Measurements from ENCODE around the gene ACTR6. TPM values are rescaled to one million over a fixed set of nuclear protein-coding genes. Genes with fewer than 3 reads are reported as not detected.

Gene ACTR6
- total RNA-seq, 2 donors from 2014 or later = 10.3 to 32.6 TPM

GRCh38 chr12:100163416-100164152 lies 37.0 kb upstream of the ACTR6 start:
- H3K9me3 ChIP-seq = no peaks in the 10 kb centered on the region
- 17% methylated on average over 16 of the region's 16 CpGs for WGBS
- H3K27ac ChIP-seq = no peak overlapping the region
- no peak overlapping the region for H3K4me3 ChIP-seq
- intact Hi-C loops (cut with DNase I) = no loop called here
- H3K4me1 ChIP-seq (replicated peaks) = no peaks in the 10 kb centered on the region
- H3K36me3 ChIP-seq = no peaks in the 10 kb centered on the region
- peak; percentile 77 for DNase-seq (ENCODE audit: low spot score)
- TF ChIP-seq, protein P1, sequence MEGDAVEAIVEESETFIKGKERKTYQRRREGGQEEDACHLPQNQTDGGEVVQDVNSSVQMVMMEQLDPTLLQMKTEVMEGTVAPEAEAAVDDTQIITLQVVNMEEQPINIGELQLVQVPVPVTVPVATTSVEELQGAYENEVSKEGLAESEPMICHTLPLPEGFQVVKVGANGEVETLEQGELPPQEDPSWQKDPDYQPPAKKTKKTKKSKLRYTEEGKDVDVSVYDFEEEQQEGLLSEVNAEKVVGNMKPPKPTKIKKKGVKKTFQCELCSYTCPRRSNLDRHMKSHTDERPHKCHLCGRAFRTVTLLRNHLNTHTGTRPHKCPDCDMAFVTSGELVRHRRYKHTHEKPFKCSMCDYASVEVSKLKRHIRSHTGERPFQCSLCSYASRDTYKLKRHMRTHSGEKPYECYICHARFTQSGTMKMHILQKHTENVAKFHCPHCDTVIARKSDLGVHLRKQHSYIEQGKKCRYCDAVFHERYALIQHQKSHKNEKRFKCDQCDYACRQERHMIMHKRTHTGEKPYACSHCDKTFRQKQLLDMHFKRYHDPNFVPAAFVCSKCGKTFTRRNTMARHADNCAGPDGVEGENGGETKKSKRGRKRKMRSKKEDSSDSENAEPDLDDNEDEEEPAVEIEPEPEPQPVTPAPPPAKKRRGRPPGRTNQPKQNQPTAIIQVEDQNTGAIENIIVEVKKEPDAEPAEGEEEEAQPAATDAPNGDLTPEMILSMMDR (IDR thresholded peaks at IDR 0.05) = peak in 2 of 4 experiments; percentile 31 to 37
- TF ChIP-seq POLR2AphosphoS5 (IDR thresholded peaks at IDR 0.05) (peak; percentile 52), POLR2A (IDR thresholded peaks at IDR 0.05) (peak; percentile 25)
- H3K27me3 ChIP-seq (replicated peaks; ENCODE audit: insufficient read depth) = no peaks in the 10 kb centered on the region

DNA sequence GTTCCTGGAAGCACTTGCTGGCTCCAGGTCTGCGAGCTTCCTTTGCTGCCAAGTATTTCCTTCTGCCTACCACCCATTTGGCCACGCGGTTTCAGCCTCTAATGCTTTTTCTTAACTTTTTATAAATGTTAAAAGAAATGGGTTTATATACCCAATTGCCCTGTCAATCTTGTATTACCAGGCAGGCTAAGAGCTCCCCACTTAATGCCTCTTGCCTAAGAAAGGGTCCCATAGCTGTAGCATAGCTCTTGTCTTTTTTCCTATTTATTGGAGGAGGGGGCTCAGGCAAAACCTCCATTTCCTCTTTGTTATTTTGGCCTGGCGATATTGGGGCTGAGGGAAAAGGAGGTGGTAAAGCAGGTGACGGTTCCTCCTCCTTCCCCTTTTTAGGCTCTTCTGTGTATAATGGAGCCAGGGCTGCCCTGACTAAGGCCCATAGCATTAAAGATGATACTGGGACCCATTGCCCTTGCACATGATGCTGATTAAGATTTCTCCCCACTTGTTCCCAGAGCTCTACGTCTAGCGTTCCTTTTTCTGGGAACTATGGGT lies 36.4 kb upstream of the ACTR6 start:
- Histone ChIP-seq H3K4me3 (no peak overlapping the region), H3K36me3 (no peaks in the 10 kb centered on the region), H3K4me1 (replicated peaks) (no peaks in the 10 kb centered on the region), H3K27me3 (replicated peaks; ENCODE audit: insufficient read depth) (no peaks in the 10 kb centered on the region), H3K9me3 (no peaks in the 10 kb centered on the region), H3K27ac (no peak overlapping the region)
- intact Hi-C loops (cut with DNase I) = no loop called here
- no peak for DNase-seq (ENCODE audit: low spot score)
- WGBS = 59% methylated on average over 7 of the region's 7 CpGs
- TF ChIP-seq POLR2AphosphoS5 (IDR thresholded peaks at IDR 0.05) = no peak
- no peak for TF ChIP-seq POLR2A (IDR thresholded peaks at IDR 0.05)
- TF ChIP-seq, protein P1 (IDR thresholded peaks at IDR 0.05) = no peak

GRCh38 chr12:100165356-100165755 lies 35.3 kb upstream of the ACTR6 start:
- Histone ChIP-seq H3K4me3 (no peak overlapping the region), H3K36me3 (no peaks in the 10 kb centered on the region), H3K4me1 (replicated peaks) (no peaks in the 10 kb centered on the region), H3K27me3 (replicated peaks; ENCODE audit: insufficient read depth) (no peaks in the 10 kb centered on the region), H3K27ac (no peak overlapping the region), H3K9me3 (no peaks in the 10 kb centered on the region)
- TF ChIP-seq POLR2A (IDR thresholded peaks at IDR 0.05) (no peak), POLR2AphosphoS5 (IDR thresholded peaks at IDR 0.05) (no peak)
- TF ChIP-seq, protein P1 (IDR thresholded peaks at IDR 0.05) = no peak
- 90% methylated on average over 3 of the region's 3 CpGs for WGBS
- DNase-seq (ENCODE audit: low spot score) = no peak
- intact Hi-C loops (cut with DNase I) = no loop called here

DNA sequence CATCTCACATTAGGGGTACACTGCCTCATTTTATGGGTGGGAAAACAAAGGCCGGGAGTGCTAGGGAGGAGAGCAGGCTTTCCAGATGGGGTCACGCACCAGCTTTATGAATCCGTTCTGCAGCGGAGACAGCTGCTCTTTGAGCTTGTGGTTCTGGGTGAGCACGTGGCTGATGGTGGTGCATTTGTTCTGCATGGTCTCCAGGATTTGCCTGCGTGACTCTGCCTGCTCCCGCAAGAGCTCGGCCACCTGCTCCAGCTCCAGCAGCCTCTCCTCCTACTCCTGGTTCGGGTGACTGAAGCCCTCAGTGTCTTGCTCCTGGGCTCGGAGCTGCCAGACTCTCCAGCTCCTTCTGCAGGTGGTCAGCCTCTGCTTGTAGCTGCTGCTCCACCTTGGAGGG lies 34.4 kb upstream of the ACTR6 start:
- no peak for DNase-seq (ENCODE audit: low spot score)
- Histone ChIP-seq H3K9me3 (no peaks in the 10 kb centered on the region), H3K4me1 (replicated peaks) (no peaks in the 10 kb centered on the region), H3K4me3 (no peak overlapping the region), H3K27ac (no peak overlapping the region), H3K27me3 (replicated peaks; ENCODE audit: insufficient read depth) (no peaks in the 10 kb centered on the region), H3K36me3 (no peaks in the 10 kb centered on the region)
- no peak for TF ChIP-seq POLR2AphosphoS5 (IDR thresholded peaks at IDR 0.05)
- TF ChIP-seq, protein P1 (IDR thresholded peaks at IDR 0.05) = no peak
- TF ChIP-seq POLR2A (IDR thresholded peaks at IDR 0.05) = no peak
- 92% methylated on average over 10 of the region's 10 CpGs for WGBS
- intact Hi-C loops (cut with DNase I) = no loop called here

- H3K9me3 ChIP-seq = no peaks in the 10 kb centered on the region
- H3K4me1 ChIP-seq (replicated peaks) = no peaks in the 10 kb centered on the region
- no peaks in the 10 kb centered on the region for H3K27me3 ChIP-seq (replicated peaks; ENCODE audit: insufficient read depth)
- H3K27ac ChIP-seq = no peak overlapping the region
- no peak for TF ChIP-seq POLR2AphosphoS5 (IDR thresholded peaks at IDR 0.05)
- TF ChIP-seq, protein P1 (IDR thresholded peaks at IDR 0.05) = no peak
- no peak for TF ChIP-seq POLR2A (IDR thresholded peaks at IDR 0.05)
- no peaks in the 10 kb centered on the region for H3K36me3 ChIP-seq
- H3K4me3 ChIP-seq = no peak overlapping the region
- no peak for DNase-seq (ENCODE audit: low spot score)
- WGBS = 94% methylated on average over 4 of the region's 4 CpGs
- intact Hi-C loops (cut with DNase I) = no loop called here
Observed at GRCh38 chr12:100168562-100168961, 32.1 kb upstream of the ACTR6 start.

Data from prostate gland (tissue), 2 donors.